ENCODE measurements around the gene RIC3. TPM values are rescaled to one million over a fixed set of nuclear protein-coding genes. Genes with fewer than 3 reads are reported as not detected.

Gene RIC3
- total and polyA plus RNA-seq, 2 of the 8 experiments (the other 6 are each of a cell fraction or from before 2014, with no cell fraction given), result 6.4 to 15.5 TPM

GRCh38 chr11:8164746-8165145 is 4.1 kb downstream of the RIC3 start:
- H3K27ac ChIP-seq (ENCODE audit: low read depth, low read length), result no peak overlapping the region
- TF ChIP-seq CHD2 (IDR thresholded peaks at IDR 0.05; ENCODE audit: low read length) (no peak), POLR2AphosphoS5 (IDR thresholded peaks at IDR 0.05; ENCODE audit: low read depth, low read length) (no peak), RNF2 (IDR thresholded peaks at IDR 0.05; ENCODE audit: borderline replicate concordance, low read depth, low read length, missing control alignments, poor library complexity, severe bottlenecking) (no peak), USF2 (IDR thresholded peaks at IDR 0.05; ENCODE audit: low read length) (no peak), JUN (IDR thresholded peaks at IDR 0.05; ENCODE audit: low read depth, low read length) (no peak), SIRT6 (IDR thresholded peaks at IDR 0.05; ENCODE audit: low read length) (no peak), YY1 (IDR thresholded peaks at IDR 0.05; ENCODE audit: low read depth, low read length) (no peak), CTBP2 (IDR thresholded peaks at IDR 0.05; ENCODE audit: borderline replicate concordance, insufficient read depth, insufficient read length, low read length) (no peak)
- H3K79me2 ChIP-seq (ENCODE audit: control insufficient read depth in 1 of 2, insufficient read depth in 2 of 2, low read length in 2 of 2), result peaks cover 0 to 73% of the 10 kb centered on the region in 2 experiments; a peak in 3 of 4 replicates
- no peak overlapping the region for H2BK20ac ChIP-seq (ENCODE audit: low read length)
- no peak overlapping the region for H3K9ac ChIP-seq (replicated peaks in 1 of 4; ENCODE audit: extremely low read depth in 1 of 4, low read depth in 3 of 4, low read length in 3 of 4)
- no peak overlapping the region for H4K5ac ChIP-seq (ENCODE audit: insufficient read length, low read depth, low read length)
- H4K20me1 ChIP-seq (replicated peaks in 1 of 2; ENCODE audit: control insufficient read depth in 1 of 2, insufficient read depth in 2 of 2, low read length in 2 of 2), result peaks cover 1 to 2% of the 10 kb centered on the region in 2 experiments
- H3K23me2 ChIP-seq (ENCODE audit: low read depth, low read length), result peaks cover 11% of the 10 kb centered on the region
- H3K14ac ChIP-seq (ENCODE audit: insufficient read length), result no peak overlapping the region
- CTCF ChIA-PET (ENCODE audit: partially characterized antibody), result no interaction called here
- no peaks in the 10 kb centered on the region for H3K9me3 ChIP-seq (ENCODE audit: insufficient read depth in 2 of 2, low read depth in 1 of 2, low read length in 1 of 2)
- no peak overlapping the region for H2BK12ac ChIP-seq (ENCODE audit: low read depth, low read length)
- no peaks in the 10 kb centered on the region; a peak in 1 of 7 replicates for H3K4me1 ChIP-seq (replicated peaks in 1 of 4; ENCODE audit: control insufficient read depth in 3 of 4, insufficient read depth in 4 of 4, low read length in 3 of 4)
- no peak overlapping the region for H2BK120ac ChIP-seq (replicated peaks; ENCODE audit: low read depth, low read length)
- no peak overlapping the region for H3K18ac ChIP-seq (ENCODE audit: extremely low read depth, low read length)
- H4K91ac ChIP-seq (replicated peaks; ENCODE audit: insufficient read length, low read length), result no peak overlapping the region
- no peak for FAIRE-seq
- no peak overlapping the region for H2AFZ ChIP-seq (ENCODE audit: low read length)
- no peak for DNase-seq (ENCODE audit: low read depth in 1 of 2, low spot score in 2 of 2)
- H3K23ac ChIP-seq (ENCODE audit: insufficient read length), result no peak overlapping the region
- no peak overlapping the region for H2BK15ac ChIP-seq (ENCODE audit: low read length)
- no peak overlapping the region for H3K56ac ChIP-seq (replicated peaks; ENCODE audit: insufficient read length, low read depth, low read length)
- no peak overlapping the region for H3K4me2 ChIP-seq (ENCODE audit: insufficient read depth in 1 of 2, low read depth in 2 of 2, low read length in 2 of 2)
- POLR2A ChIA-PET (ENCODE audit: partially characterized antibody), result no interaction called here
- no peaks in the 10 kb centered on the region for H3K36me3 ChIP-seq (ENCODE audit: control insufficient read depth in 2 of 4, insufficient read depth in 4 of 4, low read length in 3 of 4)
- H3K4me3 ChIP-seq (ENCODE audit: extremely low read depth in 1 of 4, insufficient read depth in 2 of 4, low read depth in 3 of 4, low read length in 4 of 4), result no peak overlapping the region
- no peak overlapping the region for H2AK5ac ChIP-seq (ENCODE audit: low read depth, low read length)
- no peak overlapping the region for H3K4ac ChIP-seq (replicated peaks; ENCODE audit: insufficient read length, low read depth, low read length)
- H2BK5ac ChIP-seq (ENCODE audit: low read depth, low read length), result no peak overlapping the region
- H3K27me3 ChIP-seq (replicated peaks in 1 of 4; ENCODE audit: control insufficient read depth in 3 of 4, extremely low read depth in 1 of 4, insufficient read depth in 3 of 4, low read length in 3 of 4), result no peaks in the 10 kb centered on the region
- H4K8ac ChIP-seq (ENCODE audit: extremely low read depth, insufficient read depth, low read length), result no peak overlapping the region
- H3K79me1 ChIP-seq (ENCODE audit: low read depth, low read length), result no peaks in the 10 kb centered on the region; the same call in 1 of the 2 replicates
